RWPE1 (cell line): ENCODE results near the gene ITGB5.

Experiments
- CTCF ChIA-PET: fragments of 350-600 bp; sonication (Branson Sonifier 250); formaldehyde crosslinking; extraction: SDS; loops from one replicate; lab custom pipeline; 2021; lab: Yijun Ruan, JAX
- POLR2A ChIA-PET: fragments of 400-600 bp; formaldehyde crosslinking; extraction: SDS; loops from one replicate; lab custom pipeline; 2020; ENCODE audit warnings: antibody characterized with exemption; ENCODE audit not compliant: low non-redundant PET; lab: Yijun Ruan, JAX
- DNase-seq: peaks from one replicate; pipeline ENCODE4 v3.0.0; 2012; ENCODE audit warnings: low spot score
- H3K27ac ChIP-seq: fragments of 450-650 bp; 2 replicates; pipeline ENCODE4 v1.5.1; 2017
- CTCF ChIP-seq: fragments of 450-650 bp; conservative IDR thresholded peaks from 2 replicates; pipeline ENCODE4 v1.5.1; 2017; ENCODE audit warnings: low read depth, mild to moderate bottlenecking

ITGB5 gene

GRCh38 chr3:124927574-124928045 is 40.4 kb upstream of the ITGB5 start:
- ChIA-PET POLR2A (no interaction called here), CTCF (interaction anchor here (0.7 to 1.7 kb wide), 5 partner anchors 11 to 939 kb away, joined by 4 to 7 read pairs (median 5); no protein-coding TSS in a partner anchor)
- no peak for TF ChIP-seq CTCF

GRCh38 chr3:124926426-124927101 is 39.4 kb upstream of the ITGB5 start:
- H3K27ac ChIP-seq: no peak overlapping the region
- CTCF ChIA-PET: interaction anchor here (0.6 to 1.7 kb wide), 3 partner anchors 12 to 286 kb away, joined by 4 to 5 read pairs (median 5); partner anchors contain the start of gene SLC12A8
- no peak for TF ChIP-seq CTCF
- DNase-seq: no peak
- POLR2A ChIA-PET: no interaction called here

More at GRCh38 chr3:124927574-124928045, 40.4 kb upstream of the ITGB5 start:
- H3K27ac ChIP-seq: no peak overlapping the region
- DNase-seq: no peak

GRCh38 chr3:124924741-124925140 is 37.6 kb upstream of the ITGB5 start:
- TF ChIP-seq CTCF: no peak
- H3K27ac ChIP-seq: no peak overlapping the region
- ChIA-PET POLR2A (no interaction called here), CTCF (no interaction called here)
- no peak for DNase-seq

GRCh38 chr3:124923833-124924232 is 36.7 kb upstream of the ITGB5 start:
- H3K27ac ChIP-seq: no peak overlapping the region
- POLR2A ChIA-PET: no interaction called here
- TF ChIP-seq CTCF: peak; percentile 34
- CTCF ChIA-PET: interaction anchor here (0.6 kb wide), 1 partner anchor 21 kb away, joined by 3 read pairs; no protein-coding TSS in a partner anchor
- DNase-seq: no peak

- no peak for TF ChIP-seq CTCF
- no peak overlapping the region for H3K27ac ChIP-seq
- DNase-seq: no peak
- ChIA-PET POLR2A (no interaction called here), CTCF (interaction anchor here (0.6 to 0.7 kb wide), 2 partner anchors 15 to 603 kb away, joined by 3 to 7 read pairs; no protein-coding TSS in a partner anchor)
Measured at GRCh38 chr3:124920718-124921117, 33.6 kb upstream of the ITGB5 start.

GRCh38 chr3:124919756-124920155 is 32.6 kb upstream of the ITGB5 start:
- ChIA-PET POLR2A (no interaction called here), CTCF (interaction anchor here (0.6 kb wide), 1 partner anchor 141 kb away, joined by 3 read pairs; no protein-coding TSS in a partner anchor)
- DNase-seq: no peak
- no peak for TF ChIP-seq CTCF
- no peak overlapping the region for H3K27ac ChIP-seq
